H9 (cell line): ENCODE measurements around the gene PTDSS2. TPM values are rescaled to one million over a fixed set of nuclear protein-coding genes. Genes with fewer than 3 reads are reported as not detected.

Experiments used
- DNase-seq: peaks from one replicate; pipeline ENCODE4 v3.0.0-alpha.2; 2017
- H2AFZ ChIP-seq: one replicate; pipeline ENCODE4 v1.6.1; 2013; ENCODE audit warnings: mild to moderate bottlenecking, low read length, control low read depth, moderate library complexity
- H2AK5ac ChIP-seq: 2 replicates; pipeline ENCODE4 v1.6.1; 2013; ENCODE audit warnings: low read length, control low read depth, mixed read lengths; ENCODE audit not compliant: insufficient read length
- H2BK120ac ChIP-seq: one replicate; pipeline ENCODE4 v1.6.1; 2013; ENCODE audit warnings: low read depth, mild to moderate bottlenecking, low read length, control low read depth, inconsistent platforms; ENCODE audit not compliant: poor library complexity, severe bottlenecking
- H2BK12ac ChIP-seq: 2 replicates; pipeline ENCODE4 v1.6.1; 2013; ENCODE audit warnings: low read length, control low read depth, mixed read lengths, low read depth; ENCODE audit not compliant: insufficient read length
- H2BK15ac ChIP-seq: 2 replicates; pipeline ENCODE4 v1.6.1; 2013; ENCODE audit warnings: low read depth, low read length, control low read depth
- H2BK20ac ChIP-seq: one replicate; pipeline ENCODE4 v1.6.1; 2013; ENCODE audit warnings: low read depth, mild to moderate bottlenecking, low read length, control low read depth, inconsistent platforms; ENCODE audit not compliant: poor library complexity, severe bottlenecking
- H2BK5ac ChIP-seq: 2 replicates; pipeline ENCODE4 v1.6.1; 2013; ENCODE audit warnings: low read length, control low read depth, mixed read lengths; ENCODE audit not compliant: insufficient read length
- H3K14ac ChIP-seq: 2 replicates; pipeline ENCODE4 v1.6.1; 2013; ENCODE audit warnings: low read length, control low read depth; ENCODE audit not compliant: insufficient read depth
- H3K18ac ChIP-seq: 2 replicates; pipeline ENCODE4 v1.6.1; 2013; ENCODE audit warnings: low read depth, mild to moderate bottlenecking, mixed read lengths, low read length, control low read depth; ENCODE audit not compliant: insufficient read length
- H3K23ac ChIP-seq: 2 replicates; pipeline ENCODE4 v1.6.1; 2013; ENCODE audit warnings: low read length, control low read depth, mixed read lengths, low read depth; ENCODE audit not compliant: insufficient read length
- H3K23me2 ChIP-seq: 2 replicates; pipeline ENCODE4 v1.6.1; 2013; ENCODE audit warnings: low read depth, mild to moderate bottlenecking, mixed read lengths, low read length, control low read depth; ENCODE audit not compliant: insufficient read length, poor library complexity, severe bottlenecking
- H3K27ac ChIP-seq: 2 replicates; pipeline ENCODE4 v1.5.1; 2013; ENCODE audit warnings: low read length, control low read depth, mixed read lengths, low read depth; ENCODE audit not compliant: insufficient read length
- H3K27me3 ChIP-seq: 2 replicates; pipeline ENCODE4 v1.6.1; 2013; ENCODE audit warnings: low read length, control low read depth, inconsistent platforms; ENCODE audit not compliant: insufficient read depth
- H3K4ac ChIP-seq: 2 replicates; pipeline ENCODE4 v1.6.1; 2013; ENCODE audit warnings: low read depth, mild to moderate bottlenecking, control low read depth, inconsistent platforms, low read length, moderate library complexity
- H3K4me1 ChIP-seq: 2 replicates; pipeline ENCODE4 v1.6.1; 2013; ENCODE audit warnings: low read length, control low read depth, inconsistent platforms; ENCODE audit not compliant: insufficient read depth
- H3K4me2 ChIP-seq: 2 replicates; pipeline ENCODE4 v1.6.1; 2013; ENCODE audit warnings: low read length, control low read depth, mixed read lengths; ENCODE audit not compliant: insufficient read length, insufficient read depth
- H3K56ac ChIP-seq: 2 replicates; pipeline ENCODE4 v1.6.1; 2013; ENCODE audit warnings: low read depth, mild to moderate bottlenecking, mixed read lengths, low read length, control low read depth; ENCODE audit not compliant: insufficient read length
- H3K79me1 ChIP-seq: 2 replicates; pipeline ENCODE4 v1.6.1; 2013; ENCODE audit warnings: low read depth, mild to moderate bottlenecking, moderate library complexity, low read length, control low read depth, inconsistent platforms; ENCODE audit not compliant: insufficient read depth, poor library complexity, severe bottlenecking
- H3K79me2 ChIP-seq: 2 replicates; pipeline ENCODE4 v1.6.1; 2013; ENCODE audit warnings: low read length, control low read depth, inconsistent platforms; ENCODE audit not compliant: insufficient read depth
- H3K9ac ChIP-seq: 2 replicates; pipeline ENCODE4 v1.6.1; 2013; ENCODE audit warnings: low read length, control low read depth, mixed read lengths; ENCODE audit not compliant: insufficient read length; ENCODE audit errors: extremely low read depth
- H3K9me3 ChIP-seq: one replicate; pipeline ENCODE4 v1.6.1; 2013; ENCODE audit warnings: low read depth, low read length, inconsistent platforms; ENCODE audit not compliant: control insufficient read depth
- H3T11ph ChIP-seq: one replicate; pipeline ENCODE4 v1.6.1; 2013; ENCODE audit warnings: mild to moderate bottlenecking, low read length, control low read depth, inconsistent platforms
- H4K20me1 ChIP-seq: one replicate; pipeline ENCODE4 v1.6.1; 2013; ENCODE audit not compliant: control insufficient read depth, insufficient read length, insufficient read depth
- H4K5ac ChIP-seq: 2 replicates; pipeline ENCODE4 v1.6.1; 2013; ENCODE audit warnings: low read depth, mild to moderate bottlenecking, mixed read lengths, low read length, control low read depth; ENCODE audit not compliant: insufficient read length
- H4K8ac ChIP-seq: replicated peaks from 2 replicates; pipeline ENCODE4 v1.6.1; 2013; ENCODE audit warnings: low read length, control low read depth, mixed read lengths, low read depth; ENCODE audit not compliant: insufficient read length
- H4K91ac ChIP-seq: 2 replicates; pipeline ENCODE4 v1.6.1; 2013; ENCODE audit warnings: low read depth, mild to moderate bottlenecking, moderate library complexity, mixed read lengths, low read length, control low read depth; ENCODE audit not compliant: insufficient read length
- H3K27ac Mint-ChIP-seq, 3 experiments: 2 replicates in 2 of 3; 3 replicates in 1 of 3; pipeline ENCODE4 v1.8.0; 2020 to 2021; ENCODE audit warnings: mixed read lengths in 3 of 3, mild to moderate bottlenecking in 1 of 3, moderate library complexity in 1 of 3
- H3K27me3 Mint-ChIP-seq: 2 replicates; pipeline ENCODE4 v1.8.0; 2021; ENCODE audit warnings: low read depth, mild to moderate bottlenecking, moderate library complexity, mixed read lengths
- H3K36me3 Mint-ChIP-seq, 3 experiments: 2 replicates in 2 of 3; 3 replicates in 1 of 3; pipeline ENCODE4 v1.8.0; 2020 to 2021; ENCODE audit warnings: low read depth in 3 of 3, mixed read lengths in 3 of 3; ENCODE audit not compliant: insufficient read depth in 1 of 3
- H3K4me1 Mint-ChIP-seq, 2 experiments: 2 replicates each; pipeline ENCODE4 v1.8.0; 2020; ENCODE audit warnings: mixed read lengths in 2 of 2
- H3K4me3 Mint-ChIP-seq, 2 experiments: 2 replicates in 1 of 2; 3 replicates in 1 of 2; pipeline ENCODE4 v1.8.0; 2020 to 2021; ENCODE audit warnings: mild to moderate bottlenecking in 2 of 2, mixed read lengths in 2 of 2, moderate library complexity in 1 of 2
- H3K9me3 Mint-ChIP-seq, 2 experiments: 2 replicates in 1 of 2; 3 replicates in 1 of 2; pipeline ENCODE4 v1.8.0; 2020; ENCODE audit warnings: mild to moderate bottlenecking in 2 of 2, mixed read lengths in 2 of 2, moderate library complexity in 1 of 2
- CTCF ChIP-seq: fragments of 200-600 bp; sonication (generic); conservative IDR thresholded peaks from 3 replicates; pipeline ENCODE4 v1.8.0; 2021; ENCODE audit warnings: antibody characterized with exemption, mild to moderate bottlenecking
- WGBS: extraction: QIAGEN DNeasy Blood & Tissue Kit; methylation state at CpG from one replicate; pipeline ENCODE4 v1.1.7; 2013; ENCODE audit warnings: missing lambda C conversion rate, low lambda C conversion rate, mixed read lengths; ENCODE audit not compliant: insufficient read length; ENCODE audit errors: extremely low coverage; 5-methylcytosine and 5-hydroxymethylcytosine counted together
- total RNA-seq: library from RNA; stranded (reverse); gene quantifications from 2 replicates; pipeline ENCODE4 v1.2.1, GENCODE V29; 2021

The PTDSS2 gene
- total RNA-seq, 1 experiment from 2014 or later, result 55.3 TPM

DNA sequence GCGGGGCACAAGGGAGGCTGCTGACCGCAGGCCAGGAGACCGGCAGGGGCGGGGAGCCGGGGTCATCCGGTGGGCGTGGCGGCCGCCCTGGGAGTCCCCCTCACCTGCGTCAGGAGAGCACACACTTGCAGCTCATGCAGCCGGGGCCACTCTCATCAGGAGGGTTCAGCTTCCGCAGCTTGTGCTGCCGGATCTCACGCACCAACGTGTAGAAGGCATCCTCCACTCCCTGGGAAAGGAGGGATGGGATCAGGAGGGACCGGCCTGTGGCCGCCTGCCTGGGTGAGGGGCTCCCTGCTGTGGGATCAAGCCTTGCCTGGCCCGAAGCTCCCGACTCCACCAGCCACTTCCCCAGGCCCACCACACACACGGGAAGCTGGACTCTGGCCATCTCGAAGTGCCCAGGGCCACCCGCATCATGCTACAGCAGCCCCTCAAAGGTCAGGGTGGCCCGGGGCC lies 82.5 kb downstream of the PTDSS2 start:
- DNase-seq, result no peak

More for the DNA sequence above, 82.5 kb downstream of the PTDSS2 start:
- Histone ChIP-seq H3K56ac (no peak overlapping the region), H3K27ac (no peak overlapping the region), H3K14ac (no peak overlapping the region; the same call in 1 of the 2 replicates), H2BK20ac (no peak overlapping the region), H2AFZ (no peak overlapping the region), H3K23ac (no peak overlapping the region), H3K4ac (no peak overlapping the region), H2BK5ac (no peak overlapping the region), H4K5ac (no peak overlapping the region), H3K9me3 (no peaks in the 10 kb centered on the region), H3T11ph (no peak overlapping the region), H4K91ac (no peak overlapping the region), H3K23me2 (peaks cover 18% of the 10 kb centered on the region), H2BK12ac (no peak overlapping the region), H3K18ac (no peak overlapping the region), H2BK120ac (no peak overlapping the region), H4K8ac (no peak overlapping the region), H3K79me1 (no peaks in the 10 kb centered on the region), H3K4me1 (no peaks in the 10 kb centered on the region), H4K20me1 (no peaks in the 10 kb centered on the region), H3K27me3 (no peaks in the 10 kb centered on the region), H3K4me2 (no peak overlapping the region), H3K79me2 (no peaks in the 10 kb centered on the region), H2AK5ac (no peak overlapping the region), H2BK15ac (no peak overlapping the region), H3K9ac (no peak overlapping the region)
- H3K4me3 Mint-ChIP-seq, result no peak overlapping the region
- H3K27me3 Mint-ChIP-seq, result peaks cover 4% of the 10 kb centered on the region
- H3K9me3 Mint-ChIP-seq, result peaks cover 0 to 2% of the 10 kb centered on the region in 2 experiments; a peak in 1 of 5 replicates
- WGBS, result no CpG with 5 or more reads among the region's 23 CpGs
- H3K4me1 Mint-ChIP-seq, result peaks cover 2 to 4% of the 10 kb centered on the region in 2 experiments; a peak in 1 of 4 replicates
- no peak for TF ChIP-seq CTCF
- H3K27ac Mint-ChIP-seq, result no peak overlapping the region
- peaks cover 5 to 18% (median 10%) of the 10 kb centered on the region in 3 experiments; a peak in 5 of 7 replicates for H3K36me3 Mint-ChIP-seq
